ENCODE results near the gene ASB10. TPM values are rescaled to one million over a fixed set of nuclear protein-coding genes. Genes with fewer than 3 reads are reported as not detected.

ASB10 gene
- total RNA-seq, 2 experiments from 2014 or later = not detected

DNA sequence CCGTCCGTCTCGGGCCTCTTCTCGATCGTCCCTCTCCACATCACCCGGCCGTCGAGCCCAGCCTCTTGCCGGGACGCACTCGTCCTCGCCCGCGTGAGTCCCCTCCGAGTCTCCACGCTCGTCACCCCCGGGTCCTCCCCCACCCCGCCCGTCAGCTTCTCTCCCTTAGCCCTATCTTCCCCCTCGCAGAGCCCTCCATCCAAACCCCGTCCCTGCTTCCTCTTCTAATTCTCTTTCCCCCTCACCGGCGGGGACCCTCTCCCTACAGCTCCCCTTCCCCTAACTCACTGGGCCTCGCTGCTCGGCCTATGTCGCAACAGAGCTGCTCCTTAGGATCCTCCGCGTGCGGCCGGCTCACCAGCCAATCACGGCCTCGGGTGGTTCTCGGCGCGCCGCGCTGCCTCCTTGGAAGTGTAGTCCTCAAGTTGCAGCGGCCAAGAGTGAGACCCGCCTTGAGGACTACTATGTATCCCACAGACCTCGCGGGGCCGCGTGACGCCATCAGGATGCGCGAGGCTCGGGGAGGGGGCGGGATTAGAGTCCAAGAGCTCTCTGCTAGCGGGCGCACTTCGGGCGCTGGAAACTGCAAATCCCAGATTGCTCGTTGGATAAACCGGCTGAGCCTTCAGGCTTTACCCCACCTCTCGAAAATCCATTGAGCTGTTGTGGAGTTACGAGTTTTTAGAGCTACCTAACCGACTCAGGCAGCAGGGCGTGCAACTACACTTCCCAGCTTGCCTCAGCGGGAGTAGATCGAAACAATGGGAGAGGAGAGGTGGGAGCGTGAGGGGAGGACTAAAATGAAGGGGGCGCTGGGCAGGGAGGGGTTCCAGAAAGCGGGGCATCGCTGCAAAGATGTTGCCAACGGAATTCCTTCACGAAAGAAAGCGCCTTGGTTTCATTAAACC is 40.1 kb upstream of the ASB10 start, which contains the start of gene ABCF2:
Gene ABCF2 (minus strand): TSS at position 331 of the 908 bp plus-strand sequence. CDS start 747 bp downstream, outside the sequence.
- peak within 1 kb of the TSS; percentile 92 for H3K4me3 Mint-ChIP-seq
- ChIA-PET CTCF (interaction anchor here (0.6 to 7.1 kb wide), 14 partner anchors 10 to 345 kb away, joined by 3 to 49 read pairs (median 3); partner anchors contain the start of gene ABCB8), POLR2A (interaction anchor here (0.8 to 1.0 kb wide), 5 partner anchors 9 to 406 kb away, joined by 3 to 6 read pairs (median 3); partner anchors contain the start of gene NUB1)
- intact Hi-C loops (cut with DNase I, micrococcal nuclease) = loop anchor here (1.0 to 5.0 kb wide), 13 partner anchors 17 to 1388 kb away; partner anchors contain the start of genes FASTK (in 2 of the 2), ABCB8 (in 1 of the 2), NUB1 (in 1 of the 2) and RHEB (in 1 of the 2)
- no peaks in the 10 kb centered on the region for H3K27me3 Mint-ChIP-seq
- H3K27ac Mint-ChIP-seq = peak within 1 kb of the TSS; percentile 92
- DNase-seq (peak; percentile 99), ATAC-seq (peak; percentile 100)
- peaks cover 40% of the 10 kb centered on the region for H3K4me1 Mint-ChIP-seq
- H3K9me3 Mint-ChIP-seq (ENCODE audit: low read depth) = no peaks in the 10 kb centered on the region
- H3K36me3 Mint-ChIP-seq (ENCODE audit: low read depth) = peaks cover 44% of the 10 kb centered on the region

DNA sequence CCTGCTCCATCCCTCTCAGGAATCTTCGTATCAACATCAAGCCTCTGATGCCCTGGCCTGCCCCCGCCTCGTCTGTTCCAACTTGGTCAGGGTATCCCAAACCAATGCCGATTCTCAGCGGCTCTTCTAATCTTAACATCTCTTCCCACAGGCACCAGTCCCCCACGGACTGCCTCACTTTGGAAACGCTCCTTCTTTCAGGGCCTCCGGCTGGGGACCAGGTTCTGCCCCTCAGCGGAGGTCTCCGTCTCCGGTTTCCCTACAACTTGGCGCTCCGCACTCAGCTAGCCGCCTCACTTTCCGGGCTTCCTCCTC is 39.5 kb upstream of the ASB10 start:
- CTCF ChIA-PET = interaction anchor here (0.6 to 7.1 kb wide), 6 partner anchors 10 to 137 kb away, joined by 3 to 49 read pairs (median 4); no protein-coding TSS in a partner anchor
- peak overlapping the region; percentile 92 for H3K27ac Mint-ChIP-seq
- H3K4me3 Mint-ChIP-seq = peak overlapping the region; percentile 92
- POLR2A ChIA-PET = interaction anchor here (1.0 kb wide), 1 partner anchor 406 kb away, joined by 3 read pairs; no protein-coding TSS in a partner anchor
- H3K36me3 Mint-ChIP-seq (ENCODE audit: low read depth) = peaks cover 46% of the 10 kb centered on the region
- peaks cover 35% of the 10 kb centered on the region for H3K4me1 Mint-ChIP-seq
- H3K9me3 Mint-ChIP-seq (ENCODE audit: low read depth) = no peaks in the 10 kb centered on the region
- intact Hi-C loops (cut with DNase I, micrococcal nuclease) = loop anchor here (2.0 to 5.0 kb wide), 5 partner anchors 18 to 1388 kb away; partner anchors contain the start of genes FASTK (in 1 of the 2), TMUB1 (in 1 of the 2) and ZNF862 (in 1 of the 2)
- ATAC-seq (peak; percentile 4), DNase-seq (no peak)
- H3K27me3 Mint-ChIP-seq = no peaks in the 10 kb centered on the region

DNA sequence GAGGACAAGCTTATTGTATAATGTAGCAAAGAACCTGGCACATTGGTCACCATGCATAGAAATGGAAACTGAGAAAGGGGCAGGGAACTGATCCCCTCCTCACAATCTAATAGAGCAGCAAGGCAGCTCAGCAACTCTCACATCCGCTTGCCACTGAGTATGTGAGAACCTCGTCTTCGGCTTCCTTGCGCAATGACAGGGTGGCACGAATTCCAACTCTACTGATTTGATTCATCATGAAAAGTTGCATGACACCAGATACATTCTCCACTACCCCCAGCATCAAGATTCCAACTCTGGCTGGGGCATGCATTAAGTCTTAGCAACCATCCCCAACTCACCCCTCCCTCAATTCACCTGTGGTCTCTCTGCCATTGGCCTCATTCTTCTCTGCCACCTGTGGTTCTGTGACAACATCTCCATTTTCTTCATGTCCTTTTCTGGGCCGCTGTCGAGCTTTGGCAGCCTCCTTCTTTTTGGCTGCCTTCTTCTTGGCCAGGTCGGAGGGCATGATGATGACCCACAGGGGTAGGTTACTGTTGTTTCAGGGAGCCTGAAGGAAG is 39.0 kb upstream of the ASB10 start:
- ChIA-PET POLR2A (no interaction called here), CTCF (interaction anchor here (0.6 to 7.1 kb wide), 5 partner anchors 10 to 138 kb away, joined by 3 to 49 read pairs (median 5); no protein-coding TSS in a partner anchor)
- Mint-ChIP-seq H3K27ac (peak overlapping the region; percentile 92), H3K4me1 (peaks cover 30% of the 10 kb centered on the region), H3K27me3 (no peaks in the 10 kb centered on the region), H3K9me3 (ENCODE audit: low read depth) (no peaks in the 10 kb centered on the region), H3K4me3 (peak overlapping the region; percentile 92), H3K36me3 (ENCODE audit: low read depth) (peaks cover 48% of the 10 kb centered on the region)
- no peak for ATAC-seq
- no peak for DNase-seq
- intact Hi-C loops (cut with DNase I, micrococcal nuclease) = loop anchor here (2.0 to 5.0 kb wide), 5 partner anchors 19 to 1387 kb away; partner anchors contain the start of genes FASTK (in 1 of the 2), TMUB1 (in 1 of the 2) and ZNF862 (in 1 of the 2)

DNA sequence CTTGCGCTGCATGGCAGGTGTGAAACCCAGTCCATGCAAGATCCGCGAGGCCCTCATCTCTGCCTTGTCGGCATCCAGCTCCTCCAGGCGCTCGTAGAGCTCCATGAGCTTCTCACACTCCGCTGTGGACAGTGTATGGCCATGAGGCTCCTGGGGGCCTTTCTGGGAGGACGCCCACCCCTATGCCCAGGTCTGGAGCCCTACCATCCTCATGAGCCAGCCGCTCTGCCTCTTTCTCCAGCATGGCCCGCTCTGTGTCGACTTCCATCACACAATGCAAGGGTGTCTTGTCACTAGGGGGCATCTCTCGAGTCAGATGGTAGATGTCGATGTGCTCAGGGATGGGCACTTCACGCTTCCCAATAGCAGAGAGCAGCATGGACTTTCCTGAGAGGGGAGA is 36.7 kb upstream of the ASB10 start:
- POLR2A ChIA-PET = no interaction called here

DNA sequence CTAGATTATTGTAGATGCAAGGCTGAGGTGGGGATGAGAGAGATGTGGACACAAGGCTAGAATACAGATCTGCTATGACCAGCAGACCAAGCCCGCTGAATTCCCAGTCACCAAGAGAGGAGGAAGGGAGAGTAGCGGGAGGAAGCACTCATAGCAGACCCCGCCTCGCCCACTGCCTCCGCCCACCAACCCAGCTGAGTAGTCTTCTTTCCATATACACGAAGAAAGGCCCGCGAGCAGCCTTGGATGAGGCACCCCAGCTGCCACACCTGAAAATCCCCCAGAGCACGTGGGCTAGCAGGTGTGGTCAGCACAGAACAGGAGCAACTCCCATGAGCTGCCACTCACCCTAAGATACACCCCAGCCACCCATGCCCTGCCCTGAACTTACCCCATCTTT is 31.1 kb upstream of the ASB10 start:
- H3K27me3 Mint-ChIP-seq = no peaks in the 10 kb centered on the region
- ATAC-seq (no peak), DNase-seq (no peak)
- no peaks in the 10 kb centered on the region for H3K4me1 Mint-ChIP-seq
- CTCF ChIA-PET = no interaction called here
- H3K4me3 Mint-ChIP-seq = no peak overlapping the region
- H3K36me3 Mint-ChIP-seq (ENCODE audit: low read depth) = peaks cover 59% of the 10 kb centered on the region
- no peaks in the 10 kb centered on the region for H3K9me3 Mint-ChIP-seq (ENCODE audit: low read depth)
- intact Hi-C loops (cut with DNase I, micrococcal nuclease) = no loop called here
- POLR2A ChIA-PET = no interaction called here
- no peak overlapping the region for H3K27ac Mint-ChIP-seq

More for the DNA sequence above, 36.7 kb upstream of the ASB10 start:
- CTCF ChIA-PET = interaction anchor here (0.6 to 1.0 kb wide), 3 partner anchors 10 to 33 kb away, joined by 3 to 4 read pairs (median 3); no protein-coding TSS in a partner anchor
- Mint-ChIP-seq H3K27me3 (no peaks in the 10 kb centered on the region), H3K27ac (no peak overlapping the region), H3K9me3 (ENCODE audit: low read depth) (no peaks in the 10 kb centered on the region), H3K4me1 (peaks cover 30% of the 10 kb centered on the region), H3K4me3 (no peak overlapping the region), H3K36me3 (ENCODE audit: low read depth) (peaks cover 61% of the 10 kb centered on the region)
- DNase-seq (no peak), ATAC-seq (no peak)
- intact Hi-C loops (cut with DNase I, micrococcal nuclease) = no loop called here

DNA sequence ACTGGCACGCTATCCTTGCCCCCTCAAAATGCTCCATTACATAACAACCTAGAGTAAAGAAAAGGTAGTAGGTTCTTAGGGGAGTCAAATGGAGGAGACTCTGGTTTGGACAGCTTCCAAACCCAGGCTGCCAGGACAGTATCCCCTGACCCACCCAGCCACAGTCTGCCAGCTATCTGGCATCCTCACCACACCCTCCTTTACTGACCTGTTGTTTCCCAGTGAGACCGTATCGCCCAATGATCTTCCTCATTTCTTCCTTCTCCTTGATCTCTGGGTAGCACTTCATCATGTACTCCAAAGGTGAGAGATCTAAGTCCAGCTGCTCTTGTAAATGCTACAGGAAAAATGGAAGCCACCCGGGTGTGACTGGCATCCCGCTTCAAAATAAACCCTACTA is 28.3 kb upstream of the ASB10 start:
- Mint-ChIP-seq H3K4me3 (no peak overlapping the region), H3K27ac (no peak overlapping the region), H3K4me1 (no peaks in the 10 kb centered on the region), H3K27me3 (no peaks in the 10 kb centered on the region), H3K36me3 (ENCODE audit: low read depth) (peaks cover 42% of the 10 kb centered on the region), H3K9me3 (ENCODE audit: low read depth) (no peaks in the 10 kb centered on the region)
- POLR2A ChIA-PET = no interaction called here
- CTCF ChIA-PET = no interaction called here
- DNase-seq = no peak
- intact Hi-C loops (cut with DNase I, micrococcal nuclease) = no loop called here
- no peak for ATAC-seq

DNA sequence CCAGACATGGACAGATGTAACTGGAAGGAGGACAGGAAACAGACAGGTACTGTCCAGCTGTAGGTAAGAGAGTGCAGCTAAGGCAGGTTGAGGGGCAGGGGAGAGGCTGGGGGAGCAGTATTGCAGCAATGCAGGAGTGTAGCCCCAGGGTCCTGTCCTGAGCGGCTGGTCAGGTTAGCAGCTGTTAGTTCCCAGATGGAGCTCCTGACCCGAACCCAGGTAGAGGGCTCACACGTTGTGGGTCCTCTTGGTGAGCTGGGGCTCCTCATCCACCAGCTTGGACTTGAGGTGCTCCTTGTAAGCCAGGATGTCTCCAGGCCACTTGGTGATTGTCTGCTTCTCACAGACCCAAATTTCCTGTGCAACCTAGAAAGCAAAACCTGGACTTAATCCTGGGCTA is 26.8 kb upstream of the ASB10 start:
- Mint-ChIP-seq H3K4me1 (no peaks in the 10 kb centered on the region), H3K36me3 (ENCODE audit: low read depth) (peaks cover 35% of the 10 kb centered on the region), H3K9me3 (ENCODE audit: low read depth) (no peaks in the 10 kb centered on the region), H3K4me3 (no peak overlapping the region), H3K27ac (no peak overlapping the region), H3K27me3 (no peaks in the 10 kb centered on the region)
- DNase-seq (no peak), ATAC-seq (no peak)
- ChIA-PET CTCF (interaction anchor here (0.6 to 1.5 kb wide), 2 partner anchors 9 to 39 kb away, joined by 3 to 4 read pairs; no protein-coding TSS in a partner anchor), POLR2A (no interaction called here)
- intact Hi-C loops (cut with DNase I, micrococcal nuclease) = no loop called here

DNA sequence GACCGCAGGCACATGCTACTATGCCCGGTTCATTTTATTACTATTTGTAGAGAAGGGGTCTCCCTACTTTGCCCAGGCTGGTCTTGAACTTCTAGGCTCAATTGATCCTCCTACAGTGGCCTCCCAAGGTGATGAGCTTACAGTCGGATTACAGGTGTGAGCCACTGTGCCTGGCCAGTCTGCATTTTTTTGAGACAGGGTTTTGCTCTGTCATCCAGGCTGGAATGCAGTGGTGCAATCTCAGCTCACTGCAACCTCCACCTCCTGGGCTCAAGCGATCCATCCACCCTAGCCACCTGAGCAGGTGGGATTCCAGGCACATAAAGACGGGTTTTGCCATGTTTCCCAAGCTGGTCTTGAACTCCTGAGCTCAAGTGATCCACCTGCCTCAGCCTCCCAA is 25.6 kb upstream of the ASB10 start:
- ChIA-PET POLR2A (interaction anchor here (1.1 kb wide), 1 partner anchor 26 kb away, joined by 3 read pairs; no protein-coding TSS in a partner anchor), CTCF (no interaction called here)
- Mint-ChIP-seq H3K4me1 (peaks cover 9% of the 10 kb centered on the region), H3K9me3 (ENCODE audit: low read depth) (no peaks in the 10 kb centered on the region), H3K4me3 (no peak overlapping the region), H3K27me3 (no peaks in the 10 kb centered on the region), H3K27ac (no peak overlapping the region), H3K36me3 (ENCODE audit: low read depth) (peaks cover 23% of the 10 kb centered on the region)
- ATAC-seq (no peak), DNase-seq (no peak)
- intact Hi-C loops (cut with DNase I, micrococcal nuclease) = no loop called here

DNA sequence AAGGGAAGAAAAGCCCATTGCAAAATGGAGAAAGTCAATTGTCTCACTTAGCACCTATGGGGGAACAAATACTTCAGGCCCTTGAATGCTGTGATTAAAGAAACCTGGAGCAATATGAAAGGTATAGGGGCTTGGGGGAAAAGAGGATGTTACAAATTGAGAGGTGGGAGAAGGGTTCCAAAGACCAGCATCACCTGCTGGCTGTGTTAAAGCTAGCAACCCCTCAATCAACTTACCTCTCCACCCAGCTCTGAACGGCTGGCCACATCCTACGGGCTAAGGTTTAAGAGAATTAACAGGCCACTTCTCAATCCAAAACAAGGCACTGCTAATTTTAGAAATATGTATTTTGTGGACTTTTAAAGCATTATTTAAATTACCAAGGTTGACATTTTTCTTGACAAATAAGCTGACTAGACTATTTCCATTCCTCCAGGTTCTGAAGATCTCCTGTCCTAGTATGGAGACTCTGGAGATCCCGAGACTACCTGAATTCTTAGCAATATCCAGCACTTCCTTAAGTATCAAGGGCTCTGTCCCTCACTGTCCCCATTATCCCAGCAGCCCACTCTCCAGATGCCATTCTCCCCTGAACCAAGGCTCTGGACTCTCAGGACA is 24.2 kb upstream of the ASB10 start:
- ChIA-PET CTCF (interaction anchor here (0.6 to 1.6 kb wide), 5 partner anchors 8 to 1327 kb away, joined by 3 to 6 read pairs (median 3); no protein-coding TSS in a partner anchor), POLR2A (interaction anchor here (0.8 kb wide), 1 partner anchor 12 kb away, joined by 4 read pairs; no protein-coding TSS in a partner anchor)
- no peak for DNase-seq
- ATAC-seq = no peak
- Mint-ChIP-seq H3K27ac (no peak overlapping the region), H3K9me3 (ENCODE audit: low read depth) (no peaks in the 10 kb centered on the region), H3K4me1 (peaks cover 21% of the 10 kb centered on the region), H3K4me3 (no peak overlapping the region), H3K27me3 (no peaks in the 10 kb centered on the region), H3K36me3 (ENCODE audit: low read depth) (peaks cover 20% of the 10 kb centered on the region)
- intact Hi-C loops (cut with DNase I, micrococcal nuclease) = no loop called here

DNA sequence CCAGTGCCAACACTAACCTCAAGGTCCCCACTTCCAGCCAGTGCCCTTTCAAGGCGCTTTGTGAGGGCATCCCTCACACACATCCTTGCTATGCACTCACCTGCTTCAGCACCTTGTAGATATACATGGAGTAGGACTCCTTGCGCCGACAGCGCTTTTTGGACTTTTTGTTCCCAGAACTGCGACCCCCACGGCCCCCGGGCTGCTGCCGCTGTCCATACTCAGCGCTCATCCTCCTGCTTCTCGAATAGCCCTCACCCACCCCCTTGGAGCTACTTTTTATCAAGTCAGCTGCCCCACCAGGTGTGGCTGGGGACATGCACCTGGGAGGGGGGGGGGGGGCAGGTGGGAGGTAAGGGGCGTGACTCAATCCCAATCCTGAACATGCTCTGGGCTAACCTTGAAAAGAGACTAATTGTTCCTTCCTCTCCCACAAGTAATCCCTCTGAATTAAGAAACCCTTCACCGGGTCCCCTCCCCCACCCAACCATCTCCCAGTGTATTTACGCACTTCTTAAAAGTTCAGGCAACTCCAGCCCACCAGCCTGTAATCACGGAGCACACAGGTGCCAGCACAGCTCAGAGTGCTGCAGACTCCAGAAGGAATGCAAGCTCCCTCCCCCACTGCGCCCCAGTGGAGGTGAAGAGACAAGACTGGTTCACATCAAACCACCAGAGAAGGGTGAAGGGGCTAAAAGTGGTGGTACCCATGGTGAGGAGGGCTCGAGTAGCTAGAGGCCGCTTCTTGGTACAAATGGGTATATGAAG is 23.2 kb upstream of the ASB10 start, which contains the start of gene H2BK1:
Gene H2BK1 (minus strand): TSS at position 402 of the 768 bp plus-strand sequence. CDS start 170 bp downstream, at position 232.
- intact Hi-C loops (cut with DNase I, micrococcal nuclease) = no loop called here
- POLR2A ChIA-PET = no interaction called here
- peaks cover 12% of the 10 kb centered on the region for H3K36me3 Mint-ChIP-seq (ENCODE audit: low read depth)
- no peak within 1 kb of the TSS for H3K27ac Mint-ChIP-seq
- DNase-seq (no peak), ATAC-seq (no peak)
- no peaks in the 10 kb centered on the region for H3K27me3 Mint-ChIP-seq
- H3K4me1 Mint-ChIP-seq = peaks cover 21% of the 10 kb centered on the region
- H3K4me3 Mint-ChIP-seq = no peak within 1 kb of the TSS
- CTCF ChIA-PET = interaction anchor here (1.6 kb wide), 1 partner anchor 33 kb away, joined by 6 read pairs; no protein-coding TSS in a partner anchor
- H3K9me3 Mint-ChIP-seq (ENCODE audit: low read depth) = no peaks in the 10 kb centered on the region

Measured in activated CD4-positive, alpha-beta T cell treated with anti-CD3 and anti-CD28 coated beads for 36 hours (primary cell).